Keratinocyte (primary cell): Measurements from ENCODE around the gene SNCAIP. TPM values are rescaled to one million over a fixed set of nuclear protein-coding genes. Genes with fewer than 3 reads are reported as not detected.
"Not testable (repeated sequence)": the region's sequence is repeated elsewhere in the genome, so short reads cannot be mapped to it uniquely, and the experiment has no call there.

Experiments used
- DNase-seq: peaks from one replicate; pipeline ENCODE4 v3.0.0-alpha.2; 2011; ENCODE audit warnings: low read depth, missing footprints, low spot score
- FAIRE-seq: peaks from 2 replicates; lab custom pipeline; 2011; peaks lifted over from hg19 to GRCh38; lab: Jason Lieb, UNC
- H2AFZ ChIP-seq: 2 replicates; pipeline ENCODE4 v1.6.0; 2012; ENCODE audit warnings: low read length, control low read depth, inconsistent platforms; ENCODE audit not compliant: control insufficient read depth
- H3K27ac ChIP-seq: 2 replicates; pipeline ENCODE4 v1.5.1; 2011; ENCODE audit warnings: low read length; ENCODE audit not compliant: control insufficient read depth, insufficient read depth
- H3K27me3 ChIP-seq: 3 replicates; pipeline ENCODE4 v1.6.0; 2011; ENCODE audit warnings: low read length; ENCODE audit not compliant: control insufficient read depth, insufficient read depth; ENCODE audit errors: extremely low read depth
- H3K36me3 ChIP-seq, 2 experiments: 2 replicates in 1 of 2; 3 replicates in 1 of 2; pipeline ENCODE4 v1.5.1; 2011; ENCODE audit warnings: low read length in 2 of 2, mild to moderate bottlenecking in 1 of 2; ENCODE audit not compliant: control insufficient read depth in 2 of 2, insufficient read depth in 2 of 2; ENCODE audit errors: extremely low read depth in 1 of 2
- H3K4me1 ChIP-seq: 3 replicates; pipeline ENCODE4 v1.5.1; 2011; ENCODE audit warnings: low read length; ENCODE audit not compliant: control insufficient read depth, insufficient read depth; ENCODE audit errors: extremely low read depth
- H3K4me2 ChIP-seq: 3 replicates; pipeline ENCODE4 v1.6.0; 2011; ENCODE audit warnings: low read depth, low read length; ENCODE audit not compliant: control insufficient read depth, insufficient read depth; ENCODE audit errors: extremely low read depth
- H3K4me3 ChIP-seq, 3 experiments: fragments of 200-600 bp in 1 of 3; sonication (generic) in 1 of 3; 2 replicates in 2 of 3; 3 replicates in 1 of 3; pipeline ENCODE4 v1.5.1; 2011 to 2016; ENCODE audit warnings: low read length in 3 of 3, mild to moderate bottlenecking in 3 of 3, control low read depth in 2 of 3, inconsistent platforms in 1 of 3, low read depth in 1 of 3, mixed read lengths in 1 of 3, mixed run types in 1 of 3, moderate library complexity in 1 of 3; ENCODE audit not compliant: control insufficient read depth in 2 of 3, insufficient read depth in 2 of 3; ENCODE audit errors: extremely low read depth in 1 of 3
- H3K79me2 ChIP-seq: 2 replicates; pipeline ENCODE4 v1.6.0; 2012; ENCODE audit warnings: low read length; ENCODE audit not compliant: control insufficient read depth, insufficient read depth
- H3K9ac ChIP-seq: 3 replicates; pipeline ENCODE4 v1.6.0; 2011; ENCODE audit warnings: low read length; ENCODE audit not compliant: control insufficient read depth, insufficient read depth; ENCODE audit errors: extremely low read depth
- H3K9me1 ChIP-seq: 3 replicates; pipeline ENCODE4 v1.6.0; 2011; ENCODE audit warnings: low read length; ENCODE audit not compliant: control insufficient read depth, insufficient read depth; ENCODE audit errors: extremely low read depth
- H3K9me3 ChIP-seq: 2 replicates; pipeline ENCODE4 v1.5.1; 2012; ENCODE audit warnings: low read depth, low read length; ENCODE audit not compliant: control insufficient read depth
- H4K20me1 ChIP-seq: 3 replicates; pipeline ENCODE4 v1.6.0; 2011; ENCODE audit warnings: low read length; ENCODE audit not compliant: control insufficient read depth, insufficient read depth; ENCODE audit errors: extremely low read depth
- EZH2 ChIP-seq: IDR thresholded peaks from one replicate; pipeline ENCODE4 v1.6.1; 2012; ENCODE audit warnings: inconsistent platforms, mild to moderate bottlenecking, low read length, moderate library complexity
- dilution Hi-C: fragments of 300-500 bp; cut with MboI; formaldehyde crosslinking; loops from one replicate; pipeline ENCODE4 v1.7.0; 2020; ENCODE audit warnings: low sequenced_read_pairs; ENCODE audit not compliant: extremely low pct_ligation_motif_present
- polyA plus RNA-seq, 5 experiments: library from polyadenylated mRNA; depleted of rRNA in 3 of 5; stranded (reverse) in 3 of 5; stranded (forward) in 1 of 5; unstranded in 1 of 5; fragments of >200 nt; gene quantifications; 1 replicate in 1 of 5; 2 replicates in 3 of 5; 3 replicates in 1 of 5; pipeline versions ENCODE4 v1.2.1 to v1.2.3, GENCODE V29; 2011 to 2012; ENCODE audit warnings: missing spikeins in 2 of 5, low read depth in 1 of 5, low replicate concordance in 1 of 5
- TF ChIP-seq, protein P1 (sequence below), 3 experiments: IDR thresholded peaks in 1 of 3; conservative IDR thresholded peaks in 1 of 3; optimal IDR thresholded peaks in 1 of 3; 2 replicates in 2 of 3; 3 replicates in 1 of 3; pipeline versions ENCODE3 to v1.5.1; 2011; ENCODE audit warnings: low read length in 3 of 3, mild to moderate bottlenecking in 3 of 3, moderate library complexity in 2 of 3, control low read depth in 1 of 3, inconsistent platforms in 1 of 3; ENCODE audit not compliant: insufficient read depth in 2 of 3; ENCODE audit errors: extremely low read depth in 1 of 3

The SNCAIP gene
- polyA plus RNA-seq, 1 donor (not counting 4 experiments of a cell fraction or from before 2014, with no cell fraction given), result not detected

DNA sequence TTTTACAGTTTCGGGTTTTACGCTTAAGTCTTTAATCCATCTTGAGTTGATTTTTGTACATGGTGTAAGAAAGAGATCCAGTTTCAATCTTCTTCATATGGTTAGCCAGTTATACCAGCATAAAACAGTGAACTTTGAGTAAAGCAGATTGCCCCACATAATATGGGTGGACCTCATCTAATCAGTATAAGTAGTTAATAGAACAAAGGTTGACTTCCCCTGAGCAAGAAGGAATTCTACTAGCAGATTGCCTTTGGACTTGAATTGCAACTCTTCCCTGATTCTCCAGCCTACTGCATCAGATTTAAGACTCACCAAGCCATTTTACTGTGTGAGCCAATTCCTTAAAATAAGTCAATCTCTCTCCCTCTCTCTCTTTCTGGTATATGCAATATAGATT, 173.2 kb downstream of the SNCAIP start:
- Histone ChIP-seq H3K9me3 (no peaks in the 10 kb centered on the region), H4K20me1 (no peaks in the 10 kb centered on the region), H3K27me3 (no peaks in the 10 kb centered on the region), H2AFZ (no peak overlapping the region), H3K9ac (no peak overlapping the region), H3K36me3 (no peaks in the 10 kb centered on the region), H3K4me1 (no peaks in the 10 kb centered on the region), H3K79me2 (no peaks in the 10 kb centered on the region), H3K9me1 (no peaks in the 10 kb centered on the region), H3K27ac (no peak overlapping the region), H3K4me2 (no peak overlapping the region), H3K4me3 (no peak overlapping the region)
- dilution Hi-C loops, result no loop called here
- TF ChIP-seq, protein P1, sequence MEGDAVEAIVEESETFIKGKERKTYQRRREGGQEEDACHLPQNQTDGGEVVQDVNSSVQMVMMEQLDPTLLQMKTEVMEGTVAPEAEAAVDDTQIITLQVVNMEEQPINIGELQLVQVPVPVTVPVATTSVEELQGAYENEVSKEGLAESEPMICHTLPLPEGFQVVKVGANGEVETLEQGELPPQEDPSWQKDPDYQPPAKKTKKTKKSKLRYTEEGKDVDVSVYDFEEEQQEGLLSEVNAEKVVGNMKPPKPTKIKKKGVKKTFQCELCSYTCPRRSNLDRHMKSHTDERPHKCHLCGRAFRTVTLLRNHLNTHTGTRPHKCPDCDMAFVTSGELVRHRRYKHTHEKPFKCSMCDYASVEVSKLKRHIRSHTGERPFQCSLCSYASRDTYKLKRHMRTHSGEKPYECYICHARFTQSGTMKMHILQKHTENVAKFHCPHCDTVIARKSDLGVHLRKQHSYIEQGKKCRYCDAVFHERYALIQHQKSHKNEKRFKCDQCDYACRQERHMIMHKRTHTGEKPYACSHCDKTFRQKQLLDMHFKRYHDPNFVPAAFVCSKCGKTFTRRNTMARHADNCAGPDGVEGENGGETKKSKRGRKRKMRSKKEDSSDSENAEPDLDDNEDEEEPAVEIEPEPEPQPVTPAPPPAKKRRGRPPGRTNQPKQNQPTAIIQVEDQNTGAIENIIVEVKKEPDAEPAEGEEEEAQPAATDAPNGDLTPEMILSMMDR (optimal IDR thresholded peaks at IDR 0.05 in 1 of 3, IDR thresholded peaks at IDR 0.05 in 1 of 3, conservative IDR thresholded peaks at IDR 0.05 in 1 of 3; ENCODE audit: extremely low read depth in 1 of 3, insufficient read depth in 2 of 3, low read length in 3 of 3), result no peak
- no peak for TF ChIP-seq EZH2
- no peak for FAIRE-seq
- no peak for DNase-seq

- H4K20me1 ChIP-seq, H3K27ac ChIP-seq, H3K79me2 ChIP-seq, H3K27me3 ChIP-seq, H3K9me1 ChIP-seq, H3K9ac ChIP-seq, H3K4me3 ChIP-seq, DNase-seq, H3K9me3 ChIP-seq, H3K4me2 ChIP-seq, H3K4me1 ChIP-seq, H2AFZ ChIP-seq, H3K36me3 ChIP-seq, dilution Hi-C loops, FAIRE-seq: not testable (repeated sequence)
Measured at GRCh38 chr5:122486616-122487015, 174.6 kb downstream of the SNCAIP start.

DNA sequence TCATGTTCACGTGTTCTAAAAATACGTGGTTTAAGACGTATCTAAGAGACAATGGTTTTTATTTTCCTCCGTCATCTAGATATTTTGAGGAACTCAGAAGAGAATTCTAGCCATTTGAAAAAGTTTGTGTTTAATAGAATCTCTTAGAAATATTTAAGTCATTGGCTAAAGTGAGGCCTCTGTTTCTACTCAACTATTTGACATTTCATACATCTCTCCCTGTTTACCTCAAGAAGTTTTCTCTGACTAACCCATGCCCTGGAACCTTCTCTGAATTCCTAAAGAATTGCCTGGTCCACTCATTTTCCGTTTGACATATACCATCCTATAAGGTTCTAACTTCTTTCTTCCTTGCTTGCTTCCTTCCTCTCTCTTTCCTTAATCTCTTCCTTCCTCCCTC, 178.7 kb downstream of the SNCAIP start:
- TF ChIP-seq EZH2, result no peak
- TF ChIP-seq, protein P1 (optimal IDR thresholded peaks at IDR 0.05 in 1 of 3, IDR thresholded peaks at IDR 0.05 in 1 of 3, conservative IDR thresholded peaks at IDR 0.05 in 1 of 3; ENCODE audit: extremely low read depth in 1 of 3, insufficient read depth in 2 of 3, low read length in 3 of 3), result no peak
- H3K4me3 ChIP-seq, result no peak overlapping the region
- no peaks in the 10 kb centered on the region for H3K9me1 ChIP-seq
- no peaks in the 10 kb centered on the region for H3K36me3 ChIP-seq
- H4K20me1 ChIP-seq, result no peaks in the 10 kb centered on the region
- H3K4me2 ChIP-seq, result no peak overlapping the region
- no peaks in the 10 kb centered on the region for H3K4me1 ChIP-seq
- dilution Hi-C loops, result no loop called here
- FAIRE-seq (no peak), DNase-seq (no peak)
- H2AFZ ChIP-seq, result no peak overlapping the region
- H3K9ac ChIP-seq, result no peak overlapping the region
- no peak overlapping the region for H3K27ac ChIP-seq
- no peaks in the 10 kb centered on the region for H3K9me3 ChIP-seq
- H3K79me2 ChIP-seq, result no peaks in the 10 kb centered on the region
- H3K27me3 ChIP-seq, result peaks cover 8% of the 10 kb centered on the region
